Measurements from ENCODE around the gene ARG2. TPM values are rescaled to one million over a fixed set of nuclear protein-coding genes. Genes with fewer than 3 reads are reported as not detected.

Gene ARG2
- total RNA-seq, 3 donors from 2014 or later (not counting 1 experiment from before 2014, with no cell fraction given): 1.2 to 7.4 (median 1.4) TPM

DNA sequence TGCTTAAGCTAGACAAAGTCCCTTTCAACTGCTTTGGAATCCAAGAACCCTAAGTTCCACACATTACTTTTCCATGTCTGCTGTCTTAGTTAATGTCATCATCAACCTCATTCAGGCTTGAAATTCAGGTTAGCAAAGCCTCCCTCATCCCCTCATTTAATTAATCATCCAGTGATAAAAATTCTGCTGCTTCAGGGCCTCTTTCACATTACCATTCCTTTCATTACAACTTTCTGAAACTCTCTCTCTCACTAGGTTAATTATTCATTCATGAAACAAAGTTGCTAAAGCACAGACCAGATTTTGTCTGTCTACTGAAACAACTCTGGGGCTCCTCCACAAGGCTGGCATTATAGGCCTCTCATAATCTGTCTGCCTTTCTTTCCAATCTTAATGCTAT is 64.1 kb downstream of the ARG2 start:
- intact Hi-C loops (cut with micrococcal nuclease): no loop called here
- Histone ChIP-seq H3K36me3 (ENCODE audit: control insufficient read depth, insufficient read depth, low read length) (peaks cover 48% of the 10 kb centered on the region), H3K4me1 (ENCODE audit: control insufficient read depth, insufficient read depth, low read length) (no peaks in the 10 kb centered on the region), H3K27me3 (ENCODE audit: control insufficient read depth, insufficient read depth, low read length) (no peaks in the 10 kb centered on the region), H3K27ac (ENCODE audit: low read length) (no peak overlapping the region), H3K9me3 (ENCODE audit: control insufficient read depth, insufficient read depth, low read length) (no peaks in the 10 kb centered on the region), H3K4me3 (ENCODE audit: low read length) (no peak overlapping the region)
- no peak for TF ChIP-seq CTCF (IDR thresholded peaks at IDR 0.05)
- Mint-ChIP-seq H3K9me3 (no peaks in the 10 kb centered on the region), H3K36me3 (peaks cover 7% of the 10 kb centered on the region), H3K4me1 (peaks cover 4 to 5% of the 10 kb centered on the region in 2 donors), H3K27me3 (ENCODE audit: low read depth in 2 of 2) (no peaks in the 10 kb centered on the region), H3K4me3 (no peak overlapping the region), H3K27ac (no peak overlapping the region)
- DNase-seq (no peak), ATAC-seq (no peak)

- Mint-ChIP-seq H3K4me3 (no peak overlapping the region), H3K36me3 (peaks cover 28% of the 10 kb centered on the region), H3K27ac (no peak overlapping the region), H3K9me3 (no peaks in the 10 kb centered on the region), H3K27me3 (ENCODE audit: low read depth in 2 of 2) (no peaks in the 10 kb centered on the region), H3K4me1 (peaks cover 13% of the 10 kb centered on the region in 2 donors)
- no peak for ATAC-seq
- no peak for TF ChIP-seq CTCF (IDR thresholded peaks at IDR 0.05)
- Histone ChIP-seq H3K27ac (ENCODE audit: low read length) (no peak overlapping the region), H3K4me1 (ENCODE audit: control insufficient read depth, insufficient read depth, low read length) (peaks cover 5% of the 10 kb centered on the region), H3K9me3 (ENCODE audit: control insufficient read depth, insufficient read depth, low read length) (no peaks in the 10 kb centered on the region), H3K4me3 (ENCODE audit: low read length) (no peak overlapping the region), H3K36me3 (ENCODE audit: control insufficient read depth, insufficient read depth, low read length) (peaks cover 55% of the 10 kb centered on the region), H3K27me3 (ENCODE audit: control insufficient read depth, insufficient read depth, low read length) (no peaks in the 10 kb centered on the region)
- 98% methylated on average over 3 of the region's 4 CpGs for WGBS (ENCODE audit: insufficient coverage)
- DNase-seq: no peak
- intact Hi-C loops (cut with micrococcal nuclease): no loop called here
Observed at GRCh38 chr14:67690011-67690410, 70.3 kb downstream of the ARG2 start.

GRCh38 chr14:67694791-67695393 is 75.2 kb downstream of the ARG2 start:
- peaks cover 19% of the 10 kb centered on the region for H3K36me3 ChIP-seq (ENCODE audit: control insufficient read depth, insufficient read depth, low read length)
- peaks cover 16 to 18% of the 10 kb centered on the region in 2 donors for H3K4me1 Mint-ChIP-seq
- H3K4me3 Mint-ChIP-seq: peak overlapping the region; percentile 96
- H3K27me3 ChIP-seq (ENCODE audit: control insufficient read depth, insufficient read depth, low read length): no peaks in the 10 kb centered on the region
- intact Hi-C loops (cut with micrococcal nuclease): loop anchor here (1.0 to 2.0 kb wide), 2 partner anchors 21 to 76 kb away; partner anchors contain the start of genes ARG2 and VTI1B
- DNase-seq: peak; percentile 52 to 81
- WGBS (ENCODE audit: insufficient coverage): under 1% methylated on average over 21 of the region's 21 CpGs
- no peaks in the 10 kb centered on the region for H3K27me3 Mint-ChIP-seq (ENCODE audit: low read depth in 2 of 2)
- ATAC-seq: peak; percentile 78 to 82 (median 79)
- H3K27ac ChIP-seq (ENCODE audit: low read length): peak overlapping the region; percentile 82
- H3K27ac Mint-ChIP-seq: peak overlapping the region; percentile 94 to 99
- TF ChIP-seq CTCF (IDR thresholded peaks at IDR 0.05): no peak
- H3K9me3 Mint-ChIP-seq: no peaks in the 10 kb centered on the region
- no peaks in the 10 kb centered on the region for H3K9me3 ChIP-seq (ENCODE audit: control insufficient read depth, insufficient read depth, low read length)
- H3K4me3 ChIP-seq (ENCODE audit: low read length): peak overlapping the region; percentile 95
- peaks cover 13% of the 10 kb centered on the region for H3K36me3 Mint-ChIP-seq
- peaks cover 9% of the 10 kb centered on the region for H3K4me1 ChIP-seq (ENCODE audit: control insufficient read depth, insufficient read depth, low read length)

Measured in natural killer cell (primary cell).